ENCODE results near the gene YARS1.

YARS1 gene

GRCh38 chr1:32780628-32781234, 36.4 kb downstream of the YARS1 start:
- no peak for DNase-seq (ENCODE audit: low read depth in 2 of 2)

DNA sequence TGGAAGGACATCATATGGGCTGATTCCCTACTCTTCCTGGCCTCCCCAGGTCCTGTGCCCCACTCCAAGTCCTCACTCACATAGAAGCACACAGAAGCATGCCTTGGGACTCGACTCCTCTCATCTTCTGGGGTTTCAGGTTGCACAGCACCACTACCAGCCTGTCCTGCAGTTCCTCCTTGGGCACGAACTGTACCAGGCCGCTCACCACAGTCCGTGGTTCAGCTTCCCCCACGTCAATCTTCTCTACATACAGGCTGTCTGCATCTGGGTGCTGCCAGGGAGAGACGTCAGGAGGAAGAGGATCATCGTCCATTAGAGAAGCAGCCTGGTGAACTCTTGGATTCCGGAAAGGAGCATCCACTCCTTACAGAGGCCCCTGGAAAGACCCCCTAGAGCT, 37.2 kb downstream of the YARS1 start:
- DNase-seq (ENCODE audit: low read depth in 2 of 2): no peak

DNA sequence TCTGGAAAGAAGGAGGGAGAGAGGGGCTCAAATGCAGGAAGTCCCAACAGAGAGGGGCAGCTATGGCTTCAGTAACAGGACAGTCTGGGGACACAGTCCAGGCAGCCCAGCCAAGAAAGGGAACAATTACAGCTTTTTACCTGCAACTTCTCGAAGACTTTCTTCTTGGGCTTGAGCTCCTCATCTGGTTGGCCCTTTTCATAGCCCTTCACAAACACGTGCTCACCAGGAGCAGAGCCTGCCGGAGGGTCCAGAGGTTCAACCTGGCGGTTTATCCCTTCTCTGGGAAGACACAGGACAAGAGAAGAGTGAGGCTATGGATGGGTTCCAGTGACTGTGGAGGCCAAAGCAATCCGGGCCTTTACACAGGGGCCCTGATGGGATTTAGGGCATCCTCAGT, 37.9 kb downstream of the YARS1 start:
- no peak for DNase-seq (ENCODE audit: low read depth in 2 of 2)

- DNase-seq (ENCODE audit: low read depth in 2 of 2): no peak
Observed at GRCh38 chr1:32775640-32776337, 41.4 kb downstream of the YARS1 start.

- DNase-seq (ENCODE audit: low read depth in 2 of 2): no peak
Observed at GRCh38 chr1:32774950-32775634, 42.1 kb downstream of the YARS1 start.

DNA sequence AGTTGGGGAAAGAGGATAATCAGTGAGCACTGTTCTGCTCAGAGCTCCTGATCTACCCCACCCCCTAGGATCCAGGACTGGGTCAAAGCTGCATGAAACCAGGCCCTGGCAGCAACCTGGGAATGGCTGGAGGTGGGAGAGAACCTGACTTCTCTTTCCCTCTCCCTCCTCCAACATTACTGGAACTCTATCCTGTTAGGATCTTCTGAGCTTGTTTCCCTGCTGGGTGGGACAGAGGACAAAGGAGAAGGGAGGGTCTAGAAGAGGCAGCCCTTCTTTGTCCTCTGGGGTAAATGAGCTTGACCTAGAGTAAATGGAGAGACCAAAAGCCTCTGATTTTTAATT, 42.7 kb downstream of the YARS1 start:
- DNase-seq (ENCODE audit: low read depth in 2 of 2): no peak

- no peak for DNase-seq (ENCODE audit: low read depth in 2 of 2)
Observed at GRCh38 chr1:32773764-32774463, 43.2 kb downstream of the YARS1 start.

DNA sequence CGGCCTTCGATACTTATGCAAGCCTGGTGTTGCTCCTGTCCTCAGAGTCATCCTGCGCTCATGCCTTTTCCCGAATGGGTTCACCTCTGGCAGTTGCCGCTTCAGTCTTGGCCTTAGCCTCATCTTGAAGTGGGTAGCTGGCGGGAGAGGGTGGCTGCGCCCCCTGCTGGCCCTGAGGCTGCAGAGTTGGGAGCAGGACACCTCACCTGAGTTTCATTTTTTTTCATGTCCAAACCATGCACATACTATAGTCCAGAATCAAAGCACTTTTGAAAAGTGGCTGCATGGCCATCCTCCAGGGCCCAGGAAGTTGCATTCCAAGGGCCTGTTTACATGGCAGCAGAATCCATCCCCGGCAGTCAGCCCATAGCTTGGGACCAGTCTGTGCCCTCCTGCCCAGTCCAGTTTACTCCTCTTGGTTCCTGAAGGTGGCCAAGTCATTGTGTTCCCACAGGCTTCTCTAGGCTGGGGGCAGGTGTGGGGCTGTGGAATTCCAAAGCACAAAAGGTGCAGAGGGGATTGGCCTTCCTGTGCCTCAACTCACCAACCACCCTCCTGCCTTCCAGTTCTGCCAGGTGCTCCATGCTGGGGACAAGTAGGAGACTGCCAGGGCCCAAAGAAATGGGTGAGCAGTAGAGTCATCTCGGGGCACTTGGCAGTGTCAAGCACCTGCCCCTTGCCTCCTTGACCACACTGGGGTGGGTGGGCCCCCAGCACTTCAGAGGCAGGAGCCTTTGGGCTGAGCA, 44.0 kb downstream of the YARS1 start:
- peak; percentile 42 to 63 for DNase-seq (ENCODE audit: low read depth in 2 of 2)

GRCh38 chr1:32772281-32773017, 44.7 kb downstream of the YARS1 start:
- no peak for DNase-seq (ENCODE audit: low read depth in 2 of 2)

- no peak for DNase-seq (ENCODE audit: low read depth in 2 of 2)
Observed at GRCh38 chr1:32771561-32772280, 45.4 kb downstream of the YARS1 start.

DNA sequence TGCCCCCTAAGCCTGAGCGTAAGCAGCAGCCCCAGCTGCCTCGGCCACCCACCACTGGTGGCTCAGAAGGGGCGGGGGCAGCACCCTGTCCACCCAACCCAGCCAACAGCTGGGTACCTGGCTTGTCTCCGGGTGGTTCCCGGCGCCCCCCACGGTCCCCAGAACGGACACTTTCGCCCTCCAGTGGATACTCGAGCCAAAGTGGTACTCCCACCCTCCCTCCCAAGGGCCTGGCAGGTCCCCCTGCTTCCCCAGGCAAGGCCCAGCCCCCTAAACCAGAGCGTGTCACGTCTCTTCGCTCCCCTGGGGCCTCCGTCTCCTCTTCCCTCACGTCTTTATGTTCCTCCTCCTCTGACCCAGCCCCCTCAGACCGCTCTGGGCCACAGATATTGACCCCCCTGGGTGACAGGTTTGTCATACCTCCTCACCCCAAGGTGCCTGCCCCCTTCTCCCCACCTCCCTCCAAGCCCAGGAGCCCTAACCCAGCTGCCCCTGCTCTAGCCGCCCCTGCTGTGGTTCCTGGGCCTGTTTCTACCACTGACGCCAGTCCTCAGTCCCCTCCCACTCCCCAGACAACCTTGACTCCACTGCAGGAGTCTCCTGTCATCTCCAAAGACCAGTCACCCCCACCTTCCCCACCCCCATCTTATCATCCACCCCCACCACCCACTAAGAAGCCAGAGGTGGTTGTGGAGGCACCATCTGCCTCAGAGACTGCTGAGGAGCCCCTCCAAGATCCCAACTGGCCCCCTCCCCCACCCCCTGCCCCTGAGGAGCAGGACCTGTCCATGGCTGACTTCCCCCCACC, 46.2 kb downstream of the YARS1 start:
- no peak for DNase-seq (ENCODE audit: low read depth in 2 of 2)

DNA sequence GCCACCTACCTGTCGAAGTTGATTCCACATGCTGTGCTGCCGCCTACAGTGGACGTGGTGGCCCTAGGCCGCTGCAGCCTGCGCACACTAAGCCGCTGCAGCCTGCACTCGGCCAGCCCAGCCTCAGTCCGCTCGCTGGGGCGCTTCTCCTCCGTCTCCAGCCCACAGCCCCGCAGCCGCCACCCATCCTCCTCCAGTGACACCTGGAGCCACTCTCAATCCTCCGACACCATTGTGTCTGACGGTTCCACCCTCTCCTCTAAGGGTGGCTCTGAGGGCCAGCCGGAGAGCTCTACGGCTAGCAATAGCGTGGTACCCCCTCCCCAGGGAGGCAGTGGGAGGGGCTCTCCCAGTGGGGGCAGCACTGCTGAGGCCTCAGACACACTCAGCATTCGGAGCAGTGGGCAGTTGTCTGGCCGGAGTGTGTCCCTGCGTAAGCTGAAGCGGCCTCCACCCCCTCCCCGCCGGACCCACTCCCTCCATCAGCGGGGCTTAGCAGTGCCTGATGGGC, 46.9 kb downstream of the YARS1 start:
- no peak for DNase-seq (ENCODE audit: low read depth in 2 of 2)

DNA sequence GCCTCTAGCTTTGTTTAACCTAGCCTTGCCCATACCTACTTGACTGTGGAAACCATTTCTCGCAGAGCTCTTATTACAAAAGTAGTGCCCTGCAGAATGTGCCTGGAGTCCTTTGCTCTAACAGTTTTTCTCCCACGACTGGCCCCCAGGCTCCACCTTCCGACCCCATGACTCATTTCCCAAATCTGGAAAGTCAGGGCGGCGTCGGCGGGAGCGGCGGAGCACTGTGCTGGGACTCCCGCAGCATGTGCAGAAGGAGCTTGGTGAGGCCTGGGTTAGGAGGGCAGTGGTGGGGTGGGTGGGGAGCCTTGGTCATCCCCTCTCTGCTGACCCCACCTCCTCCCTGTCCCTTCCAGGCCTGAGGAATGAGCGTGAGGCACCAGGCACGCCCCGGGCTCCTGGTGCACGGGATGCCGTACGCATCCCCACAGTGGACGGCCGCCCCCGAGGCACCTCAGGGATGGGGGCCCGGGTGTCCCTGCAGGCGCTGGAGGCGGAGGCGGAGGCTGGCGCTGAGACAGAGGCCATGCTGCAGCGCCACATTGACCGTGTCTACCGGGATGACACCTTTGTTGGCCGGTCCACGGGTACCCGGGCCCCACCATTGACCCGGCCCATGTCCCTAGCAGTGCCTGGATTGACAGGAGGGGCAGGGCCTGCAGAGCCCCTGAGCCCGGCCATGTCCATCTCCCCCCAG, 47.5 kb downstream of the YARS1 start:
- DNase-seq (ENCODE audit: low read depth in 2 of 2): no peak

GRCh38 chr1:32768110-32768850, 48.9 kb downstream of the YARS1 start:
- no peak for DNase-seq (ENCODE audit: low read depth in 2 of 2)

DNA sequence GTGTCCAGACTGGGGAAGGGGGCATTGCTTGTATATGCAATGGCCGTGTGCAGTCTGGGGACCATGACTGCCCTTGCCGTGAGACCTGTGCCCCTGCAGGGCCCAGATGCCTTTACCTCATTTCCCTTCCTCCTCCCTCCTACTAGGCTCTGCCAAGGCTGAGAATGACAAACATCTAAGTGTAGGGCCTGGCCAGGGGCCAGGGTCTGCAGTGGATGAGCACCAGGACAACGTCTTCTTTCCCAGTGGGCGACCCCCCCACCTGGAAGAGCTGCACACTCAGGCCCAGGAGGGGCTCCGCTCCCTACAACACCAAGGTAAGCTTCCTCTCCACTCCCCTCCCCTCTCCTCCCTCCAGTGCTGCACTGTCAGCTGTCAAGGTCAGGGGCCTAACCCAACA, 49.5 kb downstream of the YARS1 start:
- DNase-seq (ENCODE audit: low read depth in 2 of 2): no peak

DNA sequence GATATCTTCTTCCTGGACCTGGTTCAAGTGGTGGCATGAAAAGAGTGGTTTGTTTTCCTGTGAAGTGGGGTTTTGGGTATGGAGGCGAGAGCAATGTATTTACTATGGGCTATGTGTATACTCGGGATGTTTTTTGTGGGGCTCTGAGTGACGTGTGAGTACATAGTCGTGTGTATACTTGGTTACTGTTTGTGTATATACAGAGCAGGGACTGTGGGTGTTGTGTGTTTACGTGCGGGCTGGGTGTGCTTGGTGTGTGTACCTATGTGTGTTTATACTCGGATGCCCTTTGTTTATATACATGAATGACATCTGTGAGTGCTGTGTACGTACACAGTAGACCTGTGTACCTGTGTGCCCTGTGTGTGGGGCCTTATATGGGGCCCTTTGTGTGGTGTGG, 50.0 kb downstream of the YARS1 start:
- no peak for DNase-seq (ENCODE audit: low read depth in 2 of 2)

DNA sequence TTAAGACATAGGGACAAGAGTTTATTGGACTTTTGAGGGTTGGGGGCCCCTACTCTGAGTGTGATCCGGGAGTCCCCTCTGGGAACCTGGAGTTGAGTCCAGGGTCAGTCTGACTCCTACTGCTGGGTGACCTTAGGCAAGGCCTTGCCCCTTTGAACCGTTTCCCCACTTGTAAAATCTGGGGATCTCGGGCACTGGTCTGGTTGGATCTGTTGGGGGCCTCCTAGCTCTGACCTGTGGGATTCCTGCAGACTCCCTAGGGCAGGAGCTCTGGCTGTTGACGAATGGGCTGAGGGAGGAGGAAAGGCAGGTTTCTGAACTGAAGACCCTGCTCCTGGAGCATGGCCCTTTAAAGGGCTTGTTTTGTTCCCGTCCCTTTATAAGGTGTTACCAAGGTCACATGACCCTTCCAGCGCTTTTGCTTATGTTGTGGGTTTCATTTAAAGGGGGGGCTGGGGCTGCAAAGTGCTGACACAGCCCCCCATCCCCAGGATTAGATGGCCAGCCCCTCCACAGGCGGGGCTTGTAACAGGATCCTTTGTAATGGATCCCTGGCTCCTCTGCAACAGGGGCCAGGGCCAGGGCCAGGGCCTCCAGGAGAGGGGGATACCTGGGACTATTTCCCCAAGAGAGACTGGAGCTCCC, 50.7 kb downstream of the YARS1 start:
- no peak for DNase-seq (ENCODE audit: low read depth in 2 of 2)
